Measurements from ENCODE around the gene LGMN. TPM values are rescaled to one million over a fixed set of nuclear protein-coding genes. Genes with fewer than 3 reads are reported as not detected.

The LGMN gene
- total RNA-seq, 1 experiment from 2014 or later = 37.2 TPM

DNA sequence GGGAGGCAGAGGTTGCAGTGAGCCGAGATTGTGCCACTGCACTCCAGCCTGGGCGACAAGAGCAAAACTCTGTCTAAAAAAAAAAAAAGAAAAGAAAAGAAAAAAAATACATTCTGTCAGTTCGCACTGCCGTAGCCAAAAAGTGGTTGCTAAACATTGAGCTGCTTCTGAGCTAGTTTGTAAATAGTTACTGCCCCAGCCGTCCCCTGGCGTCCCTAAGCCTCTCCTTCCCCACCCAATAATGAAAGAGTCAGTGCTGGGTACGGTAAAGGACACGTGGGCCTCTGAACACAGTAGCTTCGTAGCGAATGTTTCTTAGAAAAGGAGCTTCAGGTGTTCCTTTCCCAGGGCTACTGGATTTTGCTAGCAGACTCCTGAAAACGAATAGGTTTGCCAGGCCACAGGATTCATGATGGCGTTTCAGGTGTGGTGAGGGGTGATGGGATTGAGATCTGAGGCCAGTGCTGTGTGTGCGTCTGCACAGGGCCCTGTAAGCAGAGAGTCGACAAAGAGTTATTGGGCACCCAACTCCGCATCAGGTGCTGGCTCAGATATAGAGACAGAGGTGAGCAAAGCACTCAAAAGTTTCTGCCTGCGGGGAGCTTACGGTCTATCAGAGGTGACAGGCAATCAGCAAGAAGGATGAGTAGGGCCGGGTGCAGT lies 94.1 kb downstream of the LGMN start:
- Histone ChIP-seq H3K36me3 (ENCODE audit: control insufficient read depth, insufficient read depth, low read length) (no peaks in the 10 kb centered on the region), H3K4me3 (ENCODE audit: low read depth in 2 of 2, low read length in 2 of 2) (no peak overlapping the region), H3K9me3 (ENCODE audit: control insufficient read depth, insufficient read depth, low read depth, low read length) (no peaks in the 10 kb centered on the region), H3K27ac (ENCODE audit: low read length) (no peak overlapping the region), H3K4me1 (ENCODE audit: control insufficient read depth, insufficient read depth, low read length) (no peaks in the 10 kb centered on the region), H3K27me3 (ENCODE audit: control insufficient read depth, insufficient read depth, low read length) (no peaks in the 10 kb centered on the region)
- ChIA-PET POLR2A (no interaction called here), CTCF (no interaction called here)
- no peak for TF ChIP-seq CTCF (IDR thresholded peaks at IDR 0.05)
- no peak for TF ChIP-seq SIN3A (IDR thresholded peaks at IDR 0.05; ENCODE audit: borderline replicate concordance, insufficient read depth, low read depth, low read length)
- no peak for TF ChIP-seq REST (IDR thresholded peaks at IDR 0.05; ENCODE audit: insufficient read depth in 1 of 2, low read depth in 2 of 2, low read length in 1 of 2)
- no peak for TF ChIP-seq TCF7L2 (IDR thresholded peaks at IDR 0.05; ENCODE audit: low read depth, low read length)
- TF ChIP-seq POLR2AphosphoS5 (IDR thresholded peaks at IDR 0.05; ENCODE audit: low read depth, low read length) = no peak
- intact Hi-C loops (cut with micrococcal nuclease; ENCODE audit: unreplicated experiment) = no loop called here
- DNase-seq (ENCODE audit: low read depth, low spot score) = no peak
- BruUV-seq (replicated peaks) = no TSS peak
- in situ Hi-C loops (cut with HindIII; ENCODE audit: low pct_unique_long_range_greater_than_20kb, low sequenced_read_pairs) = no loop called here
- ATAC-seq = no peak

Other genes with a start within 250 kb of the LGMN start
- 10.9 TPM for gene RIN3, start 234.8 kb downstream of the LGMN start, total RNA-seq (2021; ENCODE audit: unreplicated experiment)
- 22.3 TPM for gene GOLGA5, start 45.7 kb upstream of the LGMN start, total RNA-seq (2021; ENCODE audit: unreplicated experiment)
- not detected for gene CHGA, start 174.5 kb upstream of the LGMN start, total RNA-seq (2021; ENCODE audit: unreplicated experiment)

All from Panc1 (cell line).